Occipital lobe (tissue), 2 donors: ENCODE results near the gene SLFN14. TPM values are rescaled to one million over a fixed set of nuclear protein-coding genes. Genes with fewer than 3 reads are reported as not detected.
"Not testable (repeated sequence)": the region's sequence is repeated elsewhere in the genome, so short reads cannot be mapped to it uniquely, and the experiment has no call there.

ENCODE experiments used
- DNase-seq: peaks from one replicate; lab custom pipeline; 2025; lab: John Stamatoyannopoulos, UW
- total RNA-seq: library from RNA; depleted of rRNA; stranded (reverse); fragments of >200 nt; gene quantifications from one replicate; pipeline ENCODE4 v1.2.3, GENCODE V29; 2014

SLFN14 gene
- total RNA-seq: 0.31 TPM

DNA sequence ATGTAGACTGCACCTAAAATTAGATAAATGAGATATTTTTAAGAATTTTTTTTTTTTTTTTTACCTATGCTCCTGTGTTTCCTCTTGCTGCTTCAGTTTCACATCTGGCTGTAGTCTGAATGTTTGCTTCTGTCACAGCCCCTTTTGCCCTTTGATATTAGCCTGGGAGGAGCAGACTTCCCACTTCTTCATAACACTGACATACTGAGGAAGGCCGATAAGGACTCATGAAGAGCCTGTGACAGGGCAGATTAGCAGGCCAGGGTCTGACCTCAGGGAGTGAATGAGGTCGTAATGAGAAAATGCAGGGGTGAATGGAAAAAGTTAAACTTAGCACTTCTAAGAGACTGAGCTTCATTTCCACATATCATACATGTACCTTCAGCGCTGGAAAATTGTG lies at the start of gene SLFN14:
TSS of gene SLFN14 (minus strand) at position 117 of the 400 bp plus-strand sequence. CDS start 2,757 bp downstream, outside the sequence.
- DNase-seq: no peak

DNA sequence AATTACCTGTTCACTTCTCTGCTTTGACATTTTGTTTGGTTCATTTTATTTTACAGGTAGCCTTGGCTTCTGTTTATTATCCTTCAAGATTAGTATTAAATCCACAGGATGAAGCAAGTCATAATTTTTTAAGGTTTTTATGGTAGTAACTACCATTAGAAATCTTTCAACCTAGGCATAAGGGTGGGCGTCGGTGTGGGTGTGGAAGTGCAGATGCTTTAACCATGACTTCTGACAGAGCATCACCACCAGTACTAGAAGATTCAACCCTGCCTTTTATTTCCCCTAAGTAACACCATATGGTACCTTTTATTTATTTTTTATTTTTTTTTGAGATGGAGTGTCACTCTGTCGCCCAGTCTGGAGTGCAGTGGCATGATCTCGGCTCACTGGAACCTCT lies 49.2 kb upstream of the SLFN14 start:
- DNase-seq: no peak

DNA sequence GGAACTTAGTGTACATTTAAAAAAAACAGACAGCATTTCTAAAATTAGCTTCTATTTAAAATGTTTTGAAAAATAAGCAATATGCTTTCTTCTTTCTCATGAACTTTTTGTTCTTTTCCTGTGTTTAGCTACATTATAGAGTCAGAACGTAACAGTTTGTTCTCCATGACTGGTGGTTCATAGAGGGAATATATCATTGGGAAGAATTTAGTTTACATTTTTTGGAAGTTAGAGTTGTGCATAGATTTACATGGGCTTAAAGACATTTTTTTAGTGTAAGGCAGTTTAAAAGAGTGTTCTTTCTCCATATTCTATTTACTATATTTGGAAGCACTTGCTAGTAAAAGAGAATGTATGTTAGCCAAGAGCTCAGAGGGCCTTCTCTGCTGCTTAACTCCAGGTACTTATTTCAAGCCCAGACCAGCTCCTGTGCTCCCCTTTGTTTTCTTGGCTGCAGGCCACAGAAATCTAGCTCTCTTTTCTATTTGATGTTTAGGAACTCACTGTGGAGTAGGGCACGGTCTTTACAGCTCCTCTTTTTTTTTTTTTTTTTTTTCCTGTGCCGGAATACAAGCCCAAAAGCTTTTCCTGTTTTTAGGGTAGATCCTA lies 46.7 kb upstream of the SLFN14 start:
- DNase-seq: no peak

DNA sequence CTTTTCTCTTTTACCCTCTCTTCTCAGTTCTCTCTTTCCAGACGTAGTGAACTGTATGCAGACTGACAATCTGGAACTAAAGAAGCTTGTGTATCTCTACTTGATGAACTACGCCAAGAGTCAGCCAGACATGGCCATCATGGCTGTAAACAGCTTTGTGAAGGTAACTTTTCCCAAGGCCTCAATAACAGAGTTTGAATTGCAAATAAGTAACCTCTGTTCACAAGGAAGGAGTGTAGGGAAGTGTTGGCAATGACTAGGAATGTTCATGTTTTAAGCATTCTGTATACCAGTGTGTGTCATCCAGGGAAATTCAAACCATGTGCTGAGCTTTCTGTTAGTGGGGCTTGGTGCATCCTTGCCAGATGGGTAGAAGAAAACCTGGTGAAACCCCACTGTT lies 45.1 kb upstream of the SLFN14 start:
- DNase-seq: no peak

- DNase-seq: no peak
Observed at GRCh38 chr17:35603674-35604073, 43.1 kb upstream of the SLFN14 start.

- no peak for DNase-seq
Observed at GRCh38 chr17:35597604-35598003, 37.0 kb upstream of the SLFN14 start.

- no peak for DNase-seq
Observed at GRCh38 chr17:35596530-35597233, 36.1 kb upstream of the SLFN14 start.

GRCh38 chr17:35596072-35596471 lies 35.5 kb upstream of the SLFN14 start:
- DNase-seq: no peak

DNA sequence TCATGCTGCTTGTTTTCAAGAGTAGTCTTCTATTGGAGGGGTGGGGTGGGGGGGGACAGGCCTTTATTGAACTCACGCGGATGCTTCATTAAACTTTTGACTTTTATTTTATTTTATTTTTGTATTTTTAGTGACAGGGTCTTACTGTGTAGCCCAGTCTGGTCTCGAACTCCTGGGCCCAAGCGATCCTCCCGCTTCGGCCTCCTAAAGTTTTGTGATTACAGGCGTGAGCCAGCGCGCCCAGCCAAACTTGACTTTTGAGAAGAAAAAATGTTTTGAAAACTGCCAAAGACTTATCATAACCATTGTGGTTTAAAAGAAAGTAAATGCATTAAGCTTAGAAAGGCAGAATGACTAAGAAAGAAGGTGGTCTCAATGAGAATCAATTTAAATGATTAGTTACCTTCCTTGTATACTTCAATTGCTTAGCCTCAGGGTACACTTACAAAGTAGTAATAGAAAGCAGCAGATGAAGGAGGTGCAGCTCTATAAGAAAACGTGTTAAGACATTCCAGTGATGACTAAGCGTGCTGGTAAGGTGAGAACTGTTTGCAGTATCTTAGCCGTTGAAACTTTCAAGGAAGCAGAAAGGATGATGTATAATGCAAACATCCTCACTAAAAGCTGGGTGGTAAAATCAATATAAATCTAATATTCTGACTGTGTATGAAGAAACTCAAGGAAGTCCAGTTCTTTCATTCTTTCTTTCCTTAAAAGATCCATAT lies 27.7 kb upstream of the SLFN14 start:
- no peak for DNase-seq

DNA sequence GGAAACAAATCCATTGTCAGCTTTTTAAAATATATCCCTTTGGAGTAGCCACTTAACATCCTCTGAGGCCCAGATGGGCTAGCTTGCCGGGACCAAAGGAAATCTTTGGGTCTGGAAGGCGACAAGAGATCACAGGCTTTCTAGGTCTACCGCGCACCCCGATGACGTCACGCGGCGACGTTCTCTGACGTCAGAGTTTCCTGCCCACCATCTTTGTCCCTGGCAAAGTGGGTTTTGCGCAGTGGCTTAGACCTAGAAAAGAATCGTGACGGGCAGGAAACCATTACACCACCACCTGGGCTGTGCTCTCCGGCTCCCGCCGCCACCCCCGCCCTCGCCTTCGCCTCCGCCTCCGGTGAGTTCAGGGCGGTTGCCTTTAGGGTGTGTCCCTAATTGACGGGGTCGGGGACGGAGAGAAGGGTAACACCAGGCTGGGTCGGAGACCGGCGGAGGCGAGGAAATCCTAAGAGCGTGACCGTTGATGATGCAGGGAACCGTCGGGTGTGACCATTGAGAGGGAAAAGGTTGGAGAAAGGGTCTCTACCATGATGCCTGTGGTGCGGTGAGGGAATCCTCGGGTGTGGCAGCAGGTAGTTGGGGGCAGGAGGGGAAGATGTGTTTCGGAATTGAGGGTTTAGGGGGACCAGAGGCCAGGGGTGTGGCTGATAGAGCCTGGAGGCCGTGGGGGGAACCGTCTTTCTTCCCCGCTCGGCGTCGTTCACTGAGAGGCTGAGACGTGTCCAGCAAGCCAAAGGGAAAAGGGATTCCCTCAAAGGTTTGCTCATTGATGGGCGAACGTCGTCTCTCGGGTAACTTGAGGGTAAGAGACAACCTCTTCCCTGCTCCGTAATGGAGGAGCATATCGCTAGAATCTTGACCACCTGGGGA lies 26.7 kb upstream of the SLFN14 start, which contains the start of gene AP2B1:
TSS of gene AP2B1 (plus strand) at position 249 of the 888 bp plus-strand sequence. CDS start 6,709 bp downstream, outside the sequence.
- peak; percentile 87 for DNase-seq

DNA sequence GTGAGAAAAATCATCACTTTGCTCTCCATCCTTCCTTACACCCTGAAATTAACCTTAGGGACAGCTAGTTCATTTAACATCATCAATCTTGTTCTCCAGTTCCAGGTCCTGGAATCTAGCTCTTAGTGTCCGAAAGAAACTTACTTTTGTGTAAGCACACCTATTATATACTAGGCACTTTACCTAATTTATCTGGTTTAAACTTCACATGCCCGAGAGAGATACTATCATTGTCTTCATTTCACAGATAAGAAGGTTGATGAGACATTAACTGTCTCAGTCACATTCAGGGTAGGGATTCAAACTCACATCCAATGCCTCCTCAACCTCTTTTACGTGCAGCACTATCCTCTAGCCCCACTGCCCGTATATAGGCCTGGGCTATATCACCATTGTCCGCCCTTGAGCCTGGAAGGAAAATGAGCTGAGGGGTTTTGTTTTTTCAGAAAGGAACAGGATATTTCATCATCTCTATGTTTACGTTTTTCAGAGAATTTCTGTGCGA lies 26.0 kb upstream of the SLFN14 start:
- DNase-seq: no peak

DNA sequence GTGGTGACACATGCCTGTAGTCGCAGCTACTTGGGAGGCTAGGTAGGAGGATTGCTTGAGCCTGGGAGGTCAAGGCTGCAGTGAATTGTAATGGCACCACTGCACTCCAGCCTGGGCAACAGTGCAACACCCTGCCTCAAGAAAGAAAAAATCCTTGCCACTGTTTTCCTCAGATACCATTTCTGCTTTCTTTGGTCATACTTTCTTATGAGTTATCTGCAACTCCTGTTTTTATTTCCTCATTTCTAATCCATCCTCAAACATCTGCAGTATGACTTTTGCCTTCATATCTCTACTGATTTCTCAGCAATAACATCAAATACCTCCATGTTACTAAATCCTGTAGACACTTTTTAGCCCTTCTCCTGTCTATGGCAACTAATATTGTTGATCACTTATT lies 23.4 kb upstream of the SLFN14 start:
- no peak for DNase-seq

GRCh38 chr17:35578929-35579432 lies 18.4 kb upstream of the SLFN14 start:
- DNase-seq: no peak

GRCh38 chr17:35578197-35578928 lies 17.7 kb upstream of the SLFN14 start, which contains the start of gene PEX12:
Gene PEX12 (minus strand): TSS chr17:35578571. CDS start chr17:35578021, 550 bp downstream.
- peak; percentile 95 for DNase-seq

- no peak for DNase-seq
Observed at GRCh38 chr17:35577830-35578196, 17.2 kb upstream of the SLFN14 start.

GRCh38 chr17:35575759-35576158 lies 15.1 kb upstream of the SLFN14 start:
- no peak for DNase-seq

- DNase-seq: no peak
Observed at GRCh38 chr17:35569405-35569804, 8.8 kb upstream of the SLFN14 start.

- DNase-seq: no peak
Observed at GRCh38 chr17:35568561-35568960, 7.9 kb upstream of the SLFN14 start.

GRCh38 chr17:35566968-35567367 lies 6.3 kb upstream of the SLFN14 start:
- DNase-seq: no peak

DNA sequence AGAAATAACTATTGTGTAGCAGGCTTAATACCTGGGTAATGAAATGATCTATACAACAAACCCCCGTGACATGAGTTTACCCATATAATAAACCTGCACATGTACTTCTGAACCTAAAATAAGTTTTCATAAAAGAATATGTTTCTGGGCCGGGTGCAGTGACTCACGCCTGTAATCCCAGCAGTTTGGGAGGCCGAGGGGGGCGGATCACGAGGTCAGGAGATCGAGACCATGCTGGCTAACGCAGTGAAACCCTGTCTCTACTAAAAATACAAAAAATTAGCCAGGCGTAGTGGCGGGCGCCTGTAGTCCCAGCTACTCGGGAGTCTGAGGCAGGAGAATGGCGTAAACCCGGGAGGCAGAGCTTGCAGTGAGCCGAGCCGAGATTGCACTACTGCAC lies 2.6 kb upstream of the SLFN14 start:
- DNase-seq: not testable (repeated sequence)
